Measurements from ENCODE around the gene TPRX2. TPM values are rescaled to one million over a fixed set of nuclear protein-coding genes. Genes with fewer than 3 reads are reported as not detected.
"Not testable (repeated sequence)": the region's sequence is repeated elsewhere in the genome, so short reads cannot be mapped to it uniquely, and the experiment has no call there.

TPRX2 gene
- total RNA-seq, 1 experiment from 2014 or later: not detected

GRCh38 chr19:47897861-47898260 lies 38.8 kb downstream of the TPRX2 start:
- ChIA-PET POLR2A (ENCODE audit: low non-redundant PET) (no interaction called here), CTCF (no interaction called here)
- no peak for TF ChIP-seq EZH2 (IDR thresholded peaks at IDR 0.05; ENCODE audit: borderline replicate concordance, low read depth, low read length, poor library complexity, severe bottlenecking)
- TF ChIP-seq CTCF (conservative IDR thresholded peaks at IDR 0.05; ENCODE audit: low read depth, low read length): no peak
- H3K27me3 ChIP-seq (replicated peaks; ENCODE audit: insufficient read depth, low read depth, low read length, poor library complexity): peaks cover 6% of the 10 kb centered on the region
- no peak overlapping the region for H3K4me3 ChIP-seq (ENCODE audit: low read depth, low read length, poor library complexity, severe bottlenecking)
- no peaks in the 10 kb centered on the region for H3K9me3 ChIP-seq (ENCODE audit: low read depth, low read length, poor library complexity, severe bottlenecking)
- H3K4me1 ChIP-seq (ENCODE audit: insufficient read depth, low read length, poor library complexity, severe bottlenecking): no peaks in the 10 kb centered on the region
- no peak overlapping the region for H3K27ac ChIP-seq (ENCODE audit: low read depth, low read length, poor library complexity, severe bottlenecking)
- intact Hi-C loops (cut with micrococcal nuclease; ENCODE audit: unreplicated experiment): no loop called here
- H3K36me3 ChIP-seq (ENCODE audit: insufficient read depth, low read length, poor library complexity, severe bottlenecking): no peaks in the 10 kb centered on the region
- BruUV-seq (replicated peaks): no TSS peak
- no peak for DNase-seq (ENCODE audit: low spot score)

- Histone ChIP-seq H3K4me3 (ENCODE audit: low read depth, low read length, poor library complexity, severe bottlenecking) (no peak overlapping the region), H3K4me1 (ENCODE audit: insufficient read depth, low read length, poor library complexity, severe bottlenecking) (no peaks in the 10 kb centered on the region), H3K9me3 (ENCODE audit: low read depth, low read length, poor library complexity, severe bottlenecking) (no peaks in the 10 kb centered on the region), H3K27ac (ENCODE audit: low read depth, low read length, poor library complexity, severe bottlenecking) (no peak overlapping the region), H3K36me3 (ENCODE audit: insufficient read depth, low read length, poor library complexity, severe bottlenecking) (no peaks in the 10 kb centered on the region), H3K27me3 (replicated peaks; ENCODE audit: insufficient read depth, low read depth, low read length, poor library complexity) (peaks cover 8% of the 10 kb centered on the region)
- BruUV-seq (replicated peaks): no TSS peak
- POLR2A ChIA-PET (ENCODE audit: low non-redundant PET): no interaction called here
- CTCF ChIA-PET: no interaction called here
- intact Hi-C loops (cut with micrococcal nuclease; ENCODE audit: unreplicated experiment): no loop called here
- no peak for DNase-seq (ENCODE audit: low spot score)
- TF ChIP-seq EZH2 (IDR thresholded peaks at IDR 0.05; ENCODE audit: borderline replicate concordance, low read depth, low read length, poor library complexity, severe bottlenecking): no peak
- TF ChIP-seq CTCF (conservative IDR thresholded peaks at IDR 0.05; ENCODE audit: low read depth, low read length): no peak
Measured at GRCh38 chr19:47899335-47899734, 40.3 kb downstream of the TPRX2 start.

DNA sequence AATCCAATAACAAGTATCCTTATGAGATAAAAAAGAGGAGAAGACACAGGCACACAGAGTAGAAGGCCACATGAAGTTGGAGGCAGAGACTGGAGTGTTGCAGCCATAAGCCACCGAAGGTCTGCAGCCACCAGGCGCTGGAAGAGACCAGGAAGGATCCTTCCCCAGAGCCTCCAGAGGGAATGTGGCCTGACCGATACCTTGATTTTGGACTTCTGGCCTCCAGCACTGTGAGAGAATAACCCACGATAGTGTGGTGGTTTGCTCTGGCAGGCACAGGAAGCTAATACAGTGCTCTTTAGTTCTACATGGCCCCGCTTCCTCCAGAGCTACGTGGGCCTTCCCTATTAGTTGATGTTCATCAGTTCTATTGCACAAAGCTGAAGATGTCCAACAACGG lies 42.3 kb downstream of the TPRX2 start:
- H3K4me1 ChIP-seq (ENCODE audit: insufficient read depth, low read length, poor library complexity, severe bottlenecking): no peaks in the 10 kb centered on the region
- ChIA-PET POLR2A (ENCODE audit: low non-redundant PET) (no interaction called here), CTCF (no interaction called here)
- no peaks in the 10 kb centered on the region for H3K9me3 ChIP-seq (ENCODE audit: low read depth, low read length, poor library complexity, severe bottlenecking)
- no TSS peak for BruUV-seq (replicated peaks)
- no peak overlapping the region for H3K4me3 ChIP-seq (ENCODE audit: low read depth, low read length, poor library complexity, severe bottlenecking)
- no peak for DNase-seq (ENCODE audit: low spot score)
- TF ChIP-seq EZH2 (IDR thresholded peaks at IDR 0.05; ENCODE audit: borderline replicate concordance, low read depth, low read length, poor library complexity, severe bottlenecking) (no peak), CTCF (conservative IDR thresholded peaks at IDR 0.05; ENCODE audit: low read depth, low read length) (no peak)
- intact Hi-C loops (cut with micrococcal nuclease; ENCODE audit: unreplicated experiment): no loop called here
- no peaks in the 10 kb centered on the region for H3K36me3 ChIP-seq (ENCODE audit: insufficient read depth, low read length, poor library complexity, severe bottlenecking)
- H3K27ac ChIP-seq (ENCODE audit: low read depth, low read length, poor library complexity, severe bottlenecking): no peak overlapping the region
- peaks cover 8% of the 10 kb centered on the region for H3K27me3 ChIP-seq (replicated peaks; ENCODE audit: insufficient read depth, low read depth, low read length, poor library complexity)

- CTCF ChIA-PET; H3K9me3 ChIP-seq (ENCODE audit: low read depth, low read length, poor library complexity, severe bottlenecking); BruUV-seq (replicated peaks): not testable (repeated sequence)
Measured at GRCh38 chr19:47909350-47909749, 50.3 kb downstream of the TPRX2 start.

DNA sequence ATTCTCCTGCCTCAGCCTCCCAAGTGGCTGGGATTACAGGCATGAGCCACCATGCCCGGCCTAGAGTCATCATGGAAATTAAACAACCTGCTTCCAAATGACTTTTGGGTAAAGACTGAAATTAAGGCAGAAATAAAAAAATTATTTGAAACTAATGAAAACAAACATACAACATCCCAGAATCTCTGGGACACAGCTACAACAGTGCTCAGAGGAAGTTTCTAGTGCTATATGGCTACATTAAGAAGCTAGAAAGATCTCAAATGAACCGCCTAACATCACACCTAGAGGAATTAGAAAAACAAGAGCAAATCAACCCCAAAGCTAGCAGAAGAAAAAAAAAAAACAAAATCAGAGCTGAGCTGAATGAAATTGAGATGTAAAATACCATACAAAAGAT lies 51.2 kb downstream of the TPRX2 start:
- H3K4me3 ChIP-seq (ENCODE audit: low read depth, low read length, poor library complexity, severe bottlenecking); H3K27ac ChIP-seq (ENCODE audit: low read depth, low read length, poor library complexity, severe bottlenecking); H3K9me3 ChIP-seq (ENCODE audit: low read depth, low read length, poor library complexity, severe bottlenecking); BruUV-seq (replicated peaks); H3K27me3 ChIP-seq (replicated peaks; ENCODE audit: insufficient read depth, low read depth, low read length, poor library complexity); H3K36me3 ChIP-seq (ENCODE audit: insufficient read depth, low read length, poor library complexity, severe bottlenecking); POLR2A ChIA-PET (ENCODE audit: low non-redundant PET); H3K4me1 ChIP-seq (ENCODE audit: insufficient read depth, low read length, poor library complexity, severe bottlenecking); CTCF ChIA-PET; DNase-seq (ENCODE audit: low spot score); intact Hi-C loops (cut with micrococcal nuclease; ENCODE audit: unreplicated experiment): not testable (repeated sequence)

More at GRCh38 chr19:47909350-47909749, 50.3 kb downstream of the TPRX2 start:
- H3K27me3 ChIP-seq (replicated peaks; ENCODE audit: insufficient read depth, low read depth, low read length, poor library complexity); POLR2A ChIA-PET (ENCODE audit: low non-redundant PET); DNase-seq (ENCODE audit: low spot score); intact Hi-C loops (cut with micrococcal nuclease; ENCODE audit: unreplicated experiment); H3K36me3 ChIP-seq (ENCODE audit: insufficient read depth, low read length, poor library complexity, severe bottlenecking); H3K4me3 ChIP-seq (ENCODE audit: low read depth, low read length, poor library complexity, severe bottlenecking); H3K4me1 ChIP-seq (ENCODE audit: insufficient read depth, low read length, poor library complexity, severe bottlenecking); H3K27ac ChIP-seq (ENCODE audit: low read depth, low read length, poor library complexity, severe bottlenecking): not testable (repeated sequence)
